ENCODE data around the gene IRF2. TPM values are rescaled to one million over a fixed set of nuclear protein-coding genes. Genes with fewer than 3 reads are reported as not detected.
"Not testable (repeated sequence)": the region's sequence is repeated elsewhere in the genome, so short reads cannot be mapped to it uniquely, and the experiment has no call there.

Gene IRF2
- total RNA-seq, 4 donors from 2014 or later, result 27.9 to 38.7 (median 29.9) TPM

DNA sequence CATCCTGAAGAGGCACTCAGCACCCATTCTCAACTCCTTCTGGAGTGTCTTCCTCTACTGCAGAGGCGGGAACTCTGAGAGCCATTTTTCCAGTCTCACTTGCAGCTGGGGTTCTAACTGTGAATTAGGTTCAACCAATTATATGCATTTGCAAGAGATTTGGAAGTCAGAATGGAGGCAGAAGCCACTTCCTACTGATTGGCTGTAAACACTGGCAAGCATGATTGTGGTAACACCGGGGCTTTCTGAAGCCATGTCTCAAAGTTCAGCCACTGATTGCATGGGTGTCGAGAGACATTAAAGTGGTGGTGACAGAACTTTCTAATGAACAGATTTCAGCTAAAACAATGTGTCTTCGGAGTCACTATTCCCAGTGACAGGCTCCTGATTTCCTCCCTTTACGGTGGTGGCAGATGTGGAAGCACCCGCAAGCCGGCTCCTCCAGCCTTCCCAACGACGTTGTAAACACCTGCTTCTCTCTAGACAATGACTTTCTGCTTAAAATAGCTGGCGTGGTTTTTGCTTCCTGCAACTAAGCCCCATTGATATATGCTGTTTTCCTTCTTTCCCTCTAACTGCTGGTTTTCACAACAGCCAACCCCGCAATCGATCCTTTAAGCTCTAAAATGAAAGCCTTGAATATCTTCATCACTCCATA lies 92.0 kb downstream of the IRF2 start:
- Histone ChIP-seq H3K36me3 (peaks cover 5% of the 10 kb centered on the region), H3K4me1 (peaks cover 42% of the 10 kb centered on the region), H3K9me3 (no peaks in the 10 kb centered on the region), H3K4me3 (no peak overlapping the region), H3K27me3 (no peaks in the 10 kb centered on the region), H3K27ac (no peak overlapping the region)
- TF ChIP-seq EP300 (IDR thresholded peaks at IDR 0.05) (no peak), POLR2A (IDR thresholded peaks at IDR 0.05) (no peak), POLR2AphosphoS5 (IDR thresholded peaks at IDR 0.05) (no peak)
- TF ChIP-seq, protein P1, sequence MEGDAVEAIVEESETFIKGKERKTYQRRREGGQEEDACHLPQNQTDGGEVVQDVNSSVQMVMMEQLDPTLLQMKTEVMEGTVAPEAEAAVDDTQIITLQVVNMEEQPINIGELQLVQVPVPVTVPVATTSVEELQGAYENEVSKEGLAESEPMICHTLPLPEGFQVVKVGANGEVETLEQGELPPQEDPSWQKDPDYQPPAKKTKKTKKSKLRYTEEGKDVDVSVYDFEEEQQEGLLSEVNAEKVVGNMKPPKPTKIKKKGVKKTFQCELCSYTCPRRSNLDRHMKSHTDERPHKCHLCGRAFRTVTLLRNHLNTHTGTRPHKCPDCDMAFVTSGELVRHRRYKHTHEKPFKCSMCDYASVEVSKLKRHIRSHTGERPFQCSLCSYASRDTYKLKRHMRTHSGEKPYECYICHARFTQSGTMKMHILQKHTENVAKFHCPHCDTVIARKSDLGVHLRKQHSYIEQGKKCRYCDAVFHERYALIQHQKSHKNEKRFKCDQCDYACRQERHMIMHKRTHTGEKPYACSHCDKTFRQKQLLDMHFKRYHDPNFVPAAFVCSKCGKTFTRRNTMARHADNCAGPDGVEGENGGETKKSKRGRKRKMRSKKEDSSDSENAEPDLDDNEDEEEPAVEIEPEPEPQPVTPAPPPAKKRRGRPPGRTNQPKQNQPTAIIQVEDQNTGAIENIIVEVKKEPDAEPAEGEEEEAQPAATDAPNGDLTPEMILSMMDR (IDR thresholded peaks at IDR 0.05), result no peak
- DNase-seq (ENCODE audit: low spot score in 2 of 2), result no peak
- WGBS, result 54% methylated on average over 12 of the region's 12 CpGs

DNA sequence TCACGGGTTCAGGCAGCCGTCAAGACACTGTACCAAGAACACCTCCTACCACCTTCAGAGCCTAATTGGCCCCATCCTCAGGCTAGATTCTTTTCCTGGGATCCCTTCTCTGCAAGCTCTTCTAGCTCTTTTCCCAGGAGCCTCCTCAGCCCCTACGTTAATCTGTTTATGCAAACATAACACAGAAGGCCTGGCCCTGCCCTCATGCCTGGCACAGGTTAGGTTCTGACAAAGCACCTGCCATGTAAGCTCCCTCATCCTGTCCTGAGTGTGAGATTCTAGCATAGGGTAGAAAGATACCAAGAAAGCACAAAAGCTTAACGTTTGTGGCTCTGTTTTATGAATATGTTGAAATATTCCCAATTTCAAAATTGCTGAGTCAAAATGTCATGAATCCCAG lies 93.6 kb downstream of the IRF2 start:
- Histone ChIP-seq H3K27me3 (no peaks in the 10 kb centered on the region), H3K4me3 (no peak overlapping the region), H3K9me3 (no peaks in the 10 kb centered on the region), H3K36me3 (no peaks in the 10 kb centered on the region), H3K27ac (no peak overlapping the region), H3K4me1 (peaks cover 36% of the 10 kb centered on the region)
- TF ChIP-seq POLR2A (IDR thresholded peaks at IDR 0.05), result no peak
- TF ChIP-seq EP300 (IDR thresholded peaks at IDR 0.05), result no peak
- TF ChIP-seq POLR2AphosphoS5 (IDR thresholded peaks at IDR 0.05), result no peak
- TF ChIP-seq, protein P1 (IDR thresholded peaks at IDR 0.05), result no peak
- WGBS, result 63% methylated on average over 4 of the region's 4 CpGs
- DNase-seq (ENCODE audit: low spot score in 2 of 2), result no peak

DNA sequence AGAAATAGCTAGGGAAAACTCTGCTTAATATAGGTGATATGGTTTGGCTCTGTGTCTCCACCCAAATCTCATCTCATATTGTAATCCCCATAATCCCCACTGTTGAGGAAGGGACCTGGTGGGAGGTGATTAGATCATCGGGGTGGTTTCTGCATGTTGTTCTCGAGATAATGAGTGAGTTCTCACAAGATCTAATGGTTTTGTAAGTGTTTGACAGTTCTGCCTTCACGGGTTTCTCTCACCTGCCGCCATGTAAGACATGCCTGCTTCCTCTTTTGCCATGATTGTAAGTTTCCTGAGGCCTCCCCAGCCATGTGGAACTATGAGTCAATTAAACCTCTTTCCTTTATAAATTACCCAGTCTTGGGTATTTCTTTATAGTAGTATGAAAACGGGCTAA lies 94.1 kb downstream of the IRF2 start:
- H3K27me3 ChIP-seq; H3K4me3 ChIP-seq; H3K36me3 ChIP-seq; H3K27ac ChIP-seq; DNase-seq (ENCODE audit: low spot score in 2 of 2); H3K9me3 ChIP-seq: not testable (repeated sequence)
- 93% methylated on average over 5 of the region's 5 CpGs for WGBS
- peaks cover 31% of the 10 kb centered on the region for H3K4me1 ChIP-seq

DNA sequence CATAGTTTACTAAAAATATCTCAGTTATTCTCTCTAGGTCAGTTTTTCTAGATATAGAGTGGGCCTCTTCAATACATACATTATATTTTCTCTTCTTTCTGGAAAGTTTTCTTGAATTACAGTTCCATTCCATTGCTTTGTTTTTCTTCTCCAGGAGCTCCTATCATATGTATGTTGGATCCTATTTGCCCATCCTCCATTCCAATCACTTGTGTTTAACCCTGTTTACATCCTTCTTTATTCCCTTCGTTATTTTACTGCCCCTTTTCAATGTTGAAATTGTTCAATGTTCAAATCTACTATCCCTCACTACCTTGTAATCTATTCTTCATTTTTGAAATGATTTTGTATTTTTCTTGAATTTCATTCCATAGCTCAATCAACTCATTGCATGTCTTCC lies 97.4 kb downstream of the IRF2 start:
- TF ChIP-seq, protein P1 (IDR thresholded peaks at IDR 0.05), result no peak
- TF ChIP-seq POLR2A (IDR thresholded peaks at IDR 0.05) (no peak), EP300 (IDR thresholded peaks at IDR 0.05) (no peak), POLR2AphosphoS5 (IDR thresholded peaks at IDR 0.05) (no peak)
- 91% methylated on average over 1 of the region's 1 CpG for WGBS

DNA sequence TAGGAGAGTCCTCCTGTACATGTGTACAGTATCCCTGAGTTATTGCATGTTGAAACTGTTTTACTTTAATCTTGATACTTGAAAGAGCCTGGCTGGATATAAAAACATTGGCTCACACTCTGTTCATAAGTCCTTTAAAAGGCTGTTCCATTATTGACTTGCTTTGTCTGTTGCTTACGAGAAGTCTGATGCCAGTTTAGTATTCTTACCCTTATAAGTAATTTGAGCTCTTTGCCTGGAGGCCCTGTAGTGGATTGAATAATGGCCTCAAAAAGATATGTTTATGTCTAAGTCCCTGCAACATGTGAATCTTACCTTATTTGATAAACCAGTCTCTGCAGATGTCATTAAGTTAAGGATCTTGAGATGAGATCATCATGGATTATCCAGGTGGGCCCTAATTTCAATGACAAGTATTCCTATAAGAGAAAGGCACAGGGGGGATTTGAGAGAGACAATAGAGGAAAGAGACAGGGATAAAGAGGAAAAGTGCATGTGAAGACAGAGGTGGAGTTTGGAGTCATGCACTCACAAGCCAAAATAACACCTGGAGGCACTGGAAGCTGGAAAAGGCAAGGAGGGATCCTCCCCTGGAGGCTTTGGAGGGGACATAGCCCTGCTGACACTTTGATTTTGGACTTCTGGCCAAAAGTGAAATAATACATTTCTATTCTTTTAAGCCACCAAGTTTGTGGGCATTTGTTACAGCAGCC lies 98.1 kb downstream of the IRF2 start:
- Histone ChIP-seq H3K27me3 (no peaks in the 10 kb centered on the region), H3K27ac (no peak overlapping the region), H3K4me1 (no peaks in the 10 kb centered on the region), H3K9me3 (no peaks in the 10 kb centered on the region), H3K36me3 (no peaks in the 10 kb centered on the region), H3K4me3 (no peak overlapping the region)
- TF ChIP-seq POLR2AphosphoS5 (IDR thresholded peaks at IDR 0.05) (no peak), POLR2A (IDR thresholded peaks at IDR 0.05) (no peak), EP300 (IDR thresholded peaks at IDR 0.05) (no peak)
- TF ChIP-seq, protein P1 (IDR thresholded peaks at IDR 0.05), result no peak
- DNase-seq (ENCODE audit: low spot score in 2 of 2), result no peak
- 82% methylated on average over 1 of the region's 1 CpG for WGBS

More for the DNA sequence above, 97.4 kb downstream of the IRF2 start:
- no peak overlapping the region for H3K4me3 ChIP-seq
- H3K9me3 ChIP-seq, result no peaks in the 10 kb centered on the region
- H3K36me3 ChIP-seq, result no peaks in the 10 kb centered on the region
- no peak overlapping the region for H3K27ac ChIP-seq
- H3K4me1 ChIP-seq, result no peaks in the 10 kb centered on the region
- DNase-seq (ENCODE audit: low spot score in 2 of 2), result no peak
- no peaks in the 10 kb centered on the region for H3K27me3 ChIP-seq

DNA sequence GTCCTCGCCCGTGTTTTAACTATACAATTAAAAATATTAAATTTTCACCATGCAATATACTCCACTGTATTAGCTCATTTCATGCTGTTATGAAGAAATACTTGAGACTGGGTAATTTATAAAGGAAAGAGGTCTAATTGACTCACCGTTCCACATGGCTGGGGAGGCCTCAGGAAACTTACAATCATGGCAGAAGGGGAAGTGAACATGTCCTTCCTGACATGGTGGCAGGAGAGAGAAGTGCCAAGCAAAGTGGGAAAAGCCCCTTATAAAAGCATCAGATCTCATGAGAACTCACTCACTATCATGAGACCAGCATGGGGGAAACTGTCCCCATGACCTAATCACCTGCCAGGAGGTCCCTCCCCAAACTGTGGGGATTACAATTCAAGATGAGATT lies 98.7 kb downstream of the IRF2 start:
- not testable (repeated sequence) for DNase-seq (ENCODE audit: low spot score in 2 of 2); H3K36me3 ChIP-seq; H3K4me1 ChIP-seq; H3K4me3 ChIP-seq; H3K27me3 ChIP-seq; H3K27ac ChIP-seq; H3K9me3 ChIP-seq
- 89% methylated on average over 3 of the region's 3 CpGs for WGBS

All from suprapubic skin (tissue), 4 donors.